GM10847 (cell line): ENCODE measurements around the gene PAX5.

Experiments used
- POLR2A ChIP-seq: IDR thresholded peaks from 2 replicates; pipeline ENCODE4 v1.6.1; 2011; ENCODE audit not compliant: insufficient read length; ENCODE audit errors: extremely low read depth

Gene PAX5

DNA sequence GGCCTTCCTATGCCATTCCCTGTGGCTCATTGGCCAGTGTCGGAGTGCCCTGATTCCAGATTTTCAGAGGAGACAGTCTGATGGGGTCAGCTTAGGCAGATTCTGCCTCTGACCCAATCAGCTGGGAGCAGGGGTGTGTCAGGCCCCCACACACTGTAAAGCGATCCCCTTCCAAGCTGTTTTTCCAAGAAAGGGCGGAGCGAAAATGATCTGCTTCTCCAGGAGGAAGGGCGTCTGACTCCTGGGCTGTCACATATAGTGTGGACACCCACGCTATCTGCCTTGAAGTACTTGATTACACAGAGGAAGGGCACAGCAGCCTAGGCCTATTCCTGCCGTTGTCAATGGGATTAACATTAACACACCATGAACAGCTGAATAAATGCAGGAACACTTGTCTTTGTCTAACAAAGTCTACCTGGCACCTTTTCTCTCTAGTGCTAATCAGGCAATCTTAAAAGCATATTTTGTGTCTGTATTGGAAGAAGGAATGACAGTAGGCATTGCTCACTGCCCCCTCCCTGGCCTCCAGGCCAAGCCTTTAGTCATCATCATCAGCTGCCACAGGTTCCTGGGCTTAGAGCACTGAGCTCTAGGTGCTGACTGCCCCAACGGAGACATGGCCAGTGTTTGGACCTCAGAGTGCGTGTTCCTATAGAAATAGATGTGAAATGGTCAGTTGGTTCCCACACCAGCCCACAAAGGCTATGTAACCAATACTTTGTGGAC, 242.7 kb downstream of the PAX5 start:
- no peak for TF ChIP-seq POLR2A

DNA sequence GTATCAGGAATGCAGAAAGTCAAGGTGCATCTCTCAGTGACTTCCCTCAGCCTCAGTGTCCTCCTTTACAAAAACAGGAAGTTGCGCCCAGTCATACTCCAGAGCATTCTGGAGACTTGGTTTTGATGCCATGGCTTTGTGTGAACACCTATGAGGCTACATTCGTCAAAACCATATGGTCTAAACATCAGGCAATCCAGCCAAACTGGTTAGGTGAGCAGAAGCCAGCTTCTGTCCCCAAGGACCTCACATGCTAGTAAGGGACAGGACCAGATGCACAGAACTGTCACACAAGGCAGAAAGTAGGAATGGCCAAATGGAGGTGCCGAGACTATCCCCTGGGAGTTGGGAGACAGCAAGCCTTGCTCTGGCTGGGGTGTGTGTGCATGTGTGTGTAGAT, 244.2 kb downstream of the PAX5 start:
- no peak for TF ChIP-seq POLR2A

DNA sequence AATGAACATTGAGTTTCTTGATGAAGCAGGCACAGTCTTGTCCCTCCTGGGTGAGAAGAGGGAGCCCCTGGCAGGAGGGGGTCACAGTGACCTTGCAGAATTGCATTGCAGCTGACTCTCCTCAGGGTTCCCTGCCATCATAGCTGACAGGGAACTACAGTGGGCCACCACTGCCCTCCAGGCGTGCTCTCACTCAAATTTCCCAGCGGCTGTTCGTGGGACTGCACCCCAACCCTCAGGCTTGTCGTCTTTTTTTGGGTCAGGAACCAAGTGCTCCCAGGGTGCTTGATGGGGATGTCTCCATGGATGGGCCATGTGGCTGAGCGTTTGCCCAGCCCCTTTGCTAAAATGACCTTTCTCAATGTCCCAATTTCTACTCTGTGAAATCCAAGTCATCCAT, 245.5 kb downstream of the PAX5 start:
- no peak for TF ChIP-seq POLR2A

DNA sequence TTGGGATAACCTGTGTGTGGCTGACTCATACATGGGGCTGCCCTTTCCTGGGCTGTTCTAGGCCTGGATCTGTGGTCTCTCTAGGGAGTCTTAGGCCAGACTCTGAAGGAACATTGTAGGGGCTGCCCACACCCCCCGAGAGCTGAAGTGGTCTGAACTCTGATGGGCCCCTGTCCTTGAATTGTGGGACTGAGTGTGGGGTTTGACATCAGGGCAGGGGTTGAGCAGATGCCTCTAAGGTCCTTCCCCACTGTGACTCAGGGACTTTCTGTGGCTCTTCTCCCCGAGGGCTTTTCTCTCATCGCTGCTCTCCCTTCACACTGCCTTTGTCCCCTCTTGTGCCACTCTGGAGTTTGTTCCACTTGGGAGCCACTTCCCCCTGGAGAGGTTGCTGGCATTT, 246.4 kb downstream of the PAX5 start:
- no peak for TF ChIP-seq POLR2A
